ENCODE data around the gene ENTHD1. TPM values are rescaled to one million over a fixed set of nuclear protein-coding genes. Genes with fewer than 3 reads are reported as not detected.
A peak's percentile ranks its signal among the peaks of the same experiment; 100 is the strongest.
"Not testable (repeated sequence)": the region's sequence is repeated elsewhere in the genome, so short reads cannot be mapped to it uniquely, and the experiment has no call there.

The ENTHD1 gene
- total RNA-seq, 2 donors from 2014 or later = not detected

DNA sequence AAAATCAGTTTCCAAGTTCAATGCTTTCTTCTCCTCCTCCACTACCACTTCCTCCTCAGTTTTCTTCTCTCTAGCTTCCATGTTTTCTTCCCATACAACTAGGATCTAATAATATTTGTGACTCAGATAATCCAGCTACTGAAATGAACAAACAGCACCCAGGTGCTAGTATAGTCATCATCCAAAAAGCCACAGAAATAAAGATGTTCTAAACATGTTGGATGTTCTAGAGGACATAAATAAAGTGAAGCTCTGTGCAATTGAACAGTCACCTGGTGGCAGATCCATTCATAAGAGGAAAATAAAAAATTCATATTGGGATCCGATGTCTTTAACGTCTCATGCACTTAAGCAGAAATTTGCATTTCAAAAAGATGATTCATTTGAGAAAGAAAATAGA, 142.8 kb downstream of the ENTHD1 start:
- ATAC-seq (no peak), DNase-seq (no peak)
- intact Hi-C loops (cut with DNase I, micrococcal nuclease) = no loop called here

DNA sequence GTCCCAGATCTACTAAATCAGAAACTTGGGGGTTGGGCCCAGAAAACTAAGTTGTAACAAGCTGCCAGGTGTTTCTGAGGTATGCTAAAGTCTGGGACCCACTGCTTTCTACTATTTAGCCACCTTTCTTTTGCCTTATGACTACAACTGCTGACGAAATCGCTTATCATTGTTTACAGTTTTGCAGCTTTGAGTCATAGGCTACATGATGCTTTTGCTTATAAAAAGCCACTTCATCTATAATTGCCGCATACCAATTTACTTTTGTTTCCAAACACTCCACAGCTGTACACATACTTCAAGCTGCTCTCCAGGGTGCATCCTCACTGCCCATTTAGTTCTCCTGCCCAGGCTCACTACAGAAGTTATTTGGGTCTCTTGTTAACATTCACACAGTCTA, 144.7 kb downstream of the ENTHD1 start:
- DNase-seq (no peak), ATAC-seq (no peak)
- intact Hi-C loops (cut with DNase I, micrococcal nuclease) = no loop called here

DNA sequence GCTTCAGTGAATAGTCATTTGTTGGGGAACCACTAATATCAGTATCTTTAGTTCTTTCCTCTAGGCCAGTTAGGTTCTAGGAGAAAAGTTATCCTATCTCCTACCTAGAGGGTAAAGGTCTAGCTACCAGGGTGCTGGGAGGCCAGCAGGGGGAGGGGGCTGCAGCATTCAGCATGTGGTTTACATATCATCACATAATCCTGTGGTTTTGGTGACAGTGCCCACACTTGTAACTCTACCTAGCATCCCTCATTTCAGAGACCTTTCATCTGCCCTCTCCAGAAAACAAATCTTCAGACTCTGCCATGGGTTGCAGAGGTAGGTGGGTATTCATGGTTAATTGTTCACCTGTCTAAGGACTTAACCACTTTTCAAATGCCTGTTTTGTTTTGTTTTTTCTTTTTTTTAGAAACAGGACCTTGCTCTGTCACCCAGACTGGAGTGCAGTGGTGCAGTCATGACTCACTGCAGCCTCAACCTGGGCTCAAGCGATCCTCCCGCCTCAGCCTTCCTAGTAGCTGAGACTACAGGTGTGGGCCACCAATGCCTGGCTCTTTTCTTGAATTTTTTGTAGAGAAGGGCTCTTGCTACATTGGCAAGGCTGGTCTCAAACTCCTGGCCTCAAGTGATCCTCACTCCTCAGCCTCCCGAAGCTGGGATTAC, 146.8 kb downstream of the ENTHD1 start:
- ATAC-seq (no peak), DNase-seq (no peak)
- intact Hi-C loops (cut with DNase I, micrococcal nuclease) = no loop called here

- ATAC-seq (no peak), DNase-seq (no peak)
- intact Hi-C loops (cut with DNase I, micrococcal nuclease) = no loop called here
Observed at GRCh38 chr22:39745789-39746188, 147.8 kb downstream of the ENTHD1 start.

GRCh38 chr22:39744353-39744752, 149.2 kb downstream of the ENTHD1 start:
- intact Hi-C loops (cut with DNase I, micrococcal nuclease) = no loop called here
- no peak for ATAC-seq
- no peak for DNase-seq

- intact Hi-C loops (cut with DNase I, micrococcal nuclease) = no loop called here
- DNase-seq (no peak), ATAC-seq (no peak)
Observed at GRCh38 chr22:39743935-39744334, 149.6 kb downstream of the ENTHD1 start.

GRCh38 chr22:39739338-39740027, 154.1 kb downstream of the ENTHD1 start:
- intact Hi-C loops (cut with DNase I, micrococcal nuclease) = no loop called here
- no peak for ATAC-seq
- DNase-seq = no peak

DNA sequence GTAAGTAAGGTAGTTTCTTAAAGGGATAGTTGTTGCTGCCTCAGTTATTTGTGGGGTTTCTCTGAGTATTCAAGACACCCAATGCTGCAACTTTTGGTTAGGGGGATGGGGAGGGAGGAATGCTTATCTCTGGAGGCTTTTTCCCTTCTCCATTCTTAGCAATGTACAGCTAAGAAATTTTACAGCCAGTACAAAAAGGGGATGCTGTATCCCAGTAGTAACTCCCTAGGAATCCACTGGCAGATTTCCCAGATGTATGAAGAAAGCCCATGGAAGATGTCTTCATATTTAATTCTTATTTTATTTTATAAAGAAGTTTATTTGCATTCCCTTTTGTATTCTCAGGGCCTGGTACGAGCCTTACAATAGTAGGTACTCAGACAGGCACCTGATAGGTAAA, 154.8 kb downstream of the ENTHD1 start:
- intact Hi-C loops (cut with DNase I, micrococcal nuclease) = no loop called here

GRCh38 chr22:39735776-39736175, 157.8 kb downstream of the ENTHD1 start:
- intact Hi-C loops (cut with DNase I, micrococcal nuclease) = no loop called here
- DNase-seq = no peak
- ATAC-seq = no peak

More for the DNA sequence above, 154.8 kb downstream of the ENTHD1 start:
- ATAC-seq (no peak), DNase-seq (no peak)

- DNase-seq = no peak
- intact Hi-C loops (cut with DNase I, micrococcal nuclease) = no loop called here
- ATAC-seq = no peak
Observed at GRCh38 chr22:39734866-39735265, 158.7 kb downstream of the ENTHD1 start.

- ATAC-seq; DNase-seq; intact Hi-C loops (cut with DNase I, micrococcal nuclease): not testable (repeated sequence)
Observed at GRCh38 chr22:39734046-39734445, 159.5 kb downstream of the ENTHD1 start.

- DNase-seq (no peak), ATAC-seq (no peak)
- intact Hi-C loops (cut with DNase I, micrococcal nuclease) = no loop called here
Observed at GRCh38 chr22:39733191-39733590, 160.4 kb downstream of the ENTHD1 start.

GRCh38 chr22:39732625-39733024, 160.9 kb downstream of the ENTHD1 start:
- intact Hi-C loops (cut with DNase I, micrococcal nuclease) = no loop called here
- DNase-seq = no peak
- no peak for ATAC-seq

- DNase-seq (no peak), ATAC-seq (no peak)
- intact Hi-C loops (cut with DNase I, micrococcal nuclease) = no loop called here
Observed at GRCh38 chr22:39731881-39732555, 161.5 kb downstream of the ENTHD1 start.

GRCh38 chr22:39731481-39731880, 162.1 kb downstream of the ENTHD1 start:
- ATAC-seq (no peak), DNase-seq (no peak)
- intact Hi-C loops (cut with DNase I, micrococcal nuclease) = no loop called here

DNA sequence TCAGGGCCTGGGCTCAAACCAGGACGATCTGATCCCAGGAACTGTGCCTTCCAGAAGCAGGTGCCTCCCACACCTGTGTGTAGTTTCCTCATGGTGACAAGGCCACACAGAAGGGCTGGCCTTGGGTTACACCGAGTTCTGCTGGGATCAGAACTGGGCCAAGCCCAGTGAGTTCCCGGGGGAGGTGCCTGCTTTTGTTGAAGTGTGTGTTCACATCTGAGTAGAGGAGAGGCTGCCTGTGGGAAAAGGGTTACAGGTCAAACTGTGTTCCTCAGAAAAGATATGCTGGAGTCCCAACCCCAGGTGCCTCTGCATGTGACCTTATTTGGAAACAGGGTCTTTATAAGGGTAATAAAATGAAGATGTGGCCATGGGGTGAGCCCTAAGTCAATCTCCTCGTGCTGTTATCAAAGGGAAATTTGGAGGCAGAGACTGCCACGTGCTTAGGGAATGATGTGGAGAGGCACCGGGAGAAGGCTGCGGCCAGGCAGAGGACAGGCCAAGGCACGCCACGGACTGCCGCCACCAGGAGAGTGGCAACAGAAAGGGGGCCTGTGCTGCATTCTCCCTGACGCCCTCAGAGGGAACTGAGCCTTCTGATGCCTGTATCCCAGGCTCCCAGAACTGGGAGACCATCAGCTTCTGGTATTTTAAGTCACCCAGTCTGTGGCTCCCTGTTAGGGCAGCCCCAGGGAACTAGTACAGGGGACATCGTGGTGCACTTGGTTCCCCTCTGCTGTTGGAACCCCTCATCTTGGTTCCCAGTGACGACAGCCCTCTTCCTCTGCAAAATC, 164.2 kb downstream of the ENTHD1 start:
- intact Hi-C loops (cut with DNase I, micrococcal nuclease) = no loop called here
- DNase-seq (no peak), ATAC-seq (no peak)

- DNase-seq = no peak
Observed at GRCh38 chr22:39728236-39728860, 165.2 kb downstream of the ENTHD1 start.

GRCh38 chr22:39727541-39727940, 166.0 kb downstream of the ENTHD1 start:
- ATAC-seq (peak; percentile 55), DNase-seq (no peak)
- intact Hi-C loops (cut with DNase I, micrococcal nuclease) = no loop called here

More at GRCh38 chr22:39728236-39728860, 165.2 kb downstream of the ENTHD1 start:
- ATAC-seq = no peak
- intact Hi-C loops (cut with DNase I, micrococcal nuclease) = no loop called here
